22Rv1 (cell line): ENCODE measurements around the gene DNAAF8.

ENCODE experiments used
- ZFX ChIP-seq: fragments of 450-650 bp; IDR thresholded peaks from 2 replicates; pipeline ENCODE4 v1.6.1; 2017; ENCODE audit warnings: antibody characterized with exemption, borderline replicate concordance
- TF ChIP-seq, protein P1 (sequence below): fragments of 450-650 bp; IDR thresholded peaks from 2 replicates; pipeline ENCODE4 v1.5.1; 2017; ENCODE audit warnings: mild to moderate bottlenecking

DNA sequence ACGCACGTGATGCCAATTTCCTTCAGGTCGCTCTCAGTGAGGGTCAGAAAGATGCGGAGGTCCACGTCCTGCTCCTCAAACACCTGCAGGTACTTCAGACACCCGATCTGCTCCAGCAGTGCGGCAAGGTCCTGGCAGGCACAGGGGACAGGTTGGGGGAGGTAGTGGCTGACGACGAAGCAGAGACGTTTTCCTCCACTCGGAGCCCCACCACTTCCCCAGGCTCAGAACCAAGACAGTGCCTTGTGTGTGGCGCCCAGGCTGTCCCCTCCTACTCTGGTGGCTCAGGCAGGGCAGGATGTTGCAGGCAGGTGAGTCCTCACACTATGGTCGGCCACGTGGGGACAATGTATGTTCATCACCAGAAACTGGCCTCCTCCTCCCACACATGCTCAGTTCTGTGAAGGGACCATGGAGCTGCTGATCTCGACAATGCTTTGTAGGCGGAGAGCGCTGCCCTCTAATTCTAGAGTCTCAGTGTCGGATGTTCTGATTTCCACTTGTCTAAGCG lies 35.2 kb upstream of the DNAAF8 start:
- TF ChIP-seq, protein P1, sequence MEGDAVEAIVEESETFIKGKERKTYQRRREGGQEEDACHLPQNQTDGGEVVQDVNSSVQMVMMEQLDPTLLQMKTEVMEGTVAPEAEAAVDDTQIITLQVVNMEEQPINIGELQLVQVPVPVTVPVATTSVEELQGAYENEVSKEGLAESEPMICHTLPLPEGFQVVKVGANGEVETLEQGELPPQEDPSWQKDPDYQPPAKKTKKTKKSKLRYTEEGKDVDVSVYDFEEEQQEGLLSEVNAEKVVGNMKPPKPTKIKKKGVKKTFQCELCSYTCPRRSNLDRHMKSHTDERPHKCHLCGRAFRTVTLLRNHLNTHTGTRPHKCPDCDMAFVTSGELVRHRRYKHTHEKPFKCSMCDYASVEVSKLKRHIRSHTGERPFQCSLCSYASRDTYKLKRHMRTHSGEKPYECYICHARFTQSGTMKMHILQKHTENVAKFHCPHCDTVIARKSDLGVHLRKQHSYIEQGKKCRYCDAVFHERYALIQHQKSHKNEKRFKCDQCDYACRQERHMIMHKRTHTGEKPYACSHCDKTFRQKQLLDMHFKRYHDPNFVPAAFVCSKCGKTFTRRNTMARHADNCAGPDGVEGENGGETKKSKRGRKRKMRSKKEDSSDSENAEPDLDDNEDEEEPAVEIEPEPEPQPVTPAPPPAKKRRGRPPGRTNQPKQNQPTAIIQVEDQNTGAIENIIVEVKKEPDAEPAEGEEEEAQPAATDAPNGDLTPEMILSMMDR: no peak
- no peak for TF ChIP-seq ZFX
